Muscle layer of colon (tissue), 2 donors: ENCODE data around the gene JAZF1.

Experiments used
- H3K27ac ChIP-seq: one replicate; pipeline ENCODE4 v1.7.0; 2013; ENCODE audit warnings: low read depth, mild to moderate bottlenecking, low read length, moderate library complexity
- H3K27me3 ChIP-seq, 2 donors: one replicate each; pipeline ENCODE4 v1.7.0; 2013; ENCODE audit warnings: low read length in 2 of 2, mild to moderate bottlenecking in 2 of 2; ENCODE audit not compliant: insufficient read depth in 2 of 2, control insufficient read depth in 1 of 2
- H3K36me3 ChIP-seq: one replicate; pipeline ENCODE4 v1.7.0; 2013; ENCODE audit warnings: mild to moderate bottlenecking, low read length; ENCODE audit not compliant: insufficient read depth
- H3K4me1 ChIP-seq: one replicate; pipeline ENCODE4 v1.7.0; 2013; ENCODE audit warnings: mild to moderate bottlenecking, low read length; ENCODE audit not compliant: insufficient read depth
- H3K4me3 ChIP-seq, 2 donors: one replicate each; pipeline ENCODE4 v1.7.0; 2013; ENCODE audit warnings: low read length in 2 of 2, low read depth in 1 of 2, mild to moderate bottlenecking in 1 of 2, moderate library complexity in 1 of 2
- H3K9ac ChIP-seq: one replicate; pipeline ENCODE4 v1.7.0; 2013; ENCODE audit warnings: low read length
- H3K9me3 ChIP-seq: one replicate; pipeline ENCODE4 v1.7.0; 2013; ENCODE audit warnings: mild to moderate bottlenecking, low read length
- donor health status: abdominal sarcoma.
- donor health status: Adenocarcinoma of cecum.

The JAZF1 gene

DNA sequence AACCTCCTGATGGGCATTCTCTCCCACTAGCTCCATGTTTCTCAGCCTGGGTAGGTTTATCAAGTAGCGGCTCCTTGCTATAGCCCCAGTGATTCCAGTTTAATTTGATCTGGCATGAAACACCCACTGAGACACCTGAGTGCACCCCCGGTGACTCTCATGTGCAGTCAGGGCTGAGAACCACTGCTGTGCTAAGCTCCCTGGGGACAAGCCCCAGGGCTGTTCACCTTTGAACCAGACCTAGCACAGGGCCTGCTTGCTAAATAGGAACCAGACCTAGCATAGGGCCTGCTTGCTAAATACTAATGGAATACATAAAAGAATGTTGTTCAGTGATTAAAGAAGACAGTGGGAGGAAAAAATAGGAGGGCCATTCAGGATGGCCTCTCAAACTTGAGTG, 167.6 kb downstream of the JAZF1 start:
- Histone ChIP-seq H3K27me3 (no peaks in the 10 kb centered on the region), H3K4me3 (no peak overlapping the region), H3K4me1 (peaks cover 58% of the 10 kb centered on the region), H3K27ac (peak overlapping the region; percentile 54), H3K9me3 (no peaks in the 10 kb centered on the region), H3K9ac (no peak overlapping the region), H3K36me3 (no peaks in the 10 kb centered on the region)

DNA sequence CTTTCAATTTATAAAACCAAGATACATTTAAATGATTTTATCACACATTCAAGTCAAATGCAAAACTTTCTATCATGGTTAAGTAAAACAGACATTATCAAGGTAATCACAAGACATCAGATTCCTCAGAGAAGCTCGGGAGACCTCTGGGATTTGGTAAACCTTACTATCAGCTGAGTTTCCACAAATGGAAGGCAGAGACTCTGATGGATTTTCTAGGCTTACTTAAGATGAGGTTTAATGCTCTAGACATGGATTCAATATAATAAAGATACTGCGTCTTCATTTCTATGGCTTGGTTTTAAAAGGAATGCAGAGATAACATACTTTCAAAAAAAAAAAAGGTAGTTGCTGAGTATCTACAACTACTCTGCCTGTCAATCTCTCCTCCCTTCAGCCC, 171.7 kb downstream of the JAZF1 start:
- H3K36me3 ChIP-seq, result no peaks in the 10 kb centered on the region
- no peak overlapping the region for H3K4me3 ChIP-seq
- H3K27ac ChIP-seq, result no peak overlapping the region
- H3K27me3 ChIP-seq, result no peaks in the 10 kb centered on the region
- no peak overlapping the region for H3K9ac ChIP-seq
- no peaks in the 10 kb centered on the region for H3K9me3 ChIP-seq
- H3K4me1 ChIP-seq, result peaks cover 53% of the 10 kb centered on the region

DNA sequence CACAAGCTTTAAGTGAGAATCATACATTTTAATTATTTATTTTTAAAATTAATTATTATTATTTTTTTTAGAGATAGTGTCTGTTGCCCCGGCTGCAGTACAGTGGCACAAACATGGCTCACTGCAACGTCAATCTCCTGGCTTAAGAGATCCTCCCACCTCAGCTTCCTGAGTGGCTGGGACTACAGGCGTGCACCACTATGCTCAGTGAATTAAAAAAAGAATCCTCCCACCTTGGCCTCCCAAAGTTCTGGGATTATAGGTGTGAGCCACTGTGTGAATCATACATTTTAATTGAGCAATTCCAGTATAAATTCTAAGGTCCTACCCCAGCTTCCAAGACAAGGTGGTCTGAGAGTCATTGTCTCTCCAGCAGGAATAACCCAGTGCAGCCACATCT, 172.4 kb downstream of the JAZF1 start:
- H3K9ac ChIP-seq, result no peak overlapping the region
- H3K36me3 ChIP-seq, result no peaks in the 10 kb centered on the region
- no peak overlapping the region for H3K4me3 ChIP-seq
- no peaks in the 10 kb centered on the region for H3K9me3 ChIP-seq
- peaks cover 49% of the 10 kb centered on the region for H3K4me1 ChIP-seq
- no peak overlapping the region for H3K27ac ChIP-seq
- no peaks in the 10 kb centered on the region for H3K27me3 ChIP-seq

DNA sequence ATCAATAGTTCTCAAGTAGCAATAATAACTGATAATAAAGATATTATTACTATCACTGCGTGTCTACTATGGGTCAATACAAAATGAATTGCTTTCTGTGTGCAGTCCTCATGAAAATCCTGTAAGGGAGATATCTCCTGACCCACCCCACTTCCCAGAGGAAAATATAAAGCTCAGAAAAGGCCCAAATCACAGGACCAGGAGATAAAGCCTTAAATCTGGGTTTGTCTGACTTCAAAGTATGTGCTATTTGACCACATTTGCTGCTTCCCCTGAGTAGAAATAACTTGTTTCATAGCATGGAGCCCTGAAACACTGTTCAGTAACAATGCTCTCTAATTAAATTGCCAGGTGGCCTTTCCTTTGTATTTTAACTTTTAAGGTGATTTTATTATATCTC, 174.1 kb downstream of the JAZF1 start:
- no peak overlapping the region for H3K9ac ChIP-seq
- H3K9me3 ChIP-seq, result no peaks in the 10 kb centered on the region
- H3K27ac ChIP-seq, result no peak overlapping the region
- peaks cover 48% of the 10 kb centered on the region for H3K4me1 ChIP-seq
- no peaks in the 10 kb centered on the region for H3K27me3 ChIP-seq
- H3K4me3 ChIP-seq, result no peak overlapping the region
- no peaks in the 10 kb centered on the region for H3K36me3 ChIP-seq

DNA sequence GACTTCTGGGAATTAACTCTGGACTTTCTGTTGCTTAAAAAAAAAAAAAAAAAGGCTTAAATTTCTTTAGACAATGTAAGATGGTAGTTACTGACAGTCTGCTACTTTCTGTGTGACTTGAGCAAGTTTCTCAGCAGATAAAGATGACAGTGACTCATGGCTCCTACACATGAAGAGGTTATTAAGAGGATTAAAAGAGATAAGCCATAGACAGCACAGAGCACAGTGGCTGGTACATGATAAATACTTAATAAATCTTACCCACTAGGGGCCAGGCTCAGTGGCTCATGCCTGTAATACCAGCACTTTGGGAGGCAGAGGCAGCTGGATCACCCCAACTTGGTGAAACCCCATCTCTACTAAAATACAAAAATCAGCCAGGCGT, 174.8 kb downstream of the JAZF1 start:
- Histone ChIP-seq H3K9me3 (no peaks in the 10 kb centered on the region), H3K4me3 (no peak overlapping the region), H3K27ac (peak overlapping the region; percentile 49), H3K4me1 (peaks cover 47% of the 10 kb centered on the region), H3K9ac (no peak overlapping the region), H3K36me3 (no peaks in the 10 kb centered on the region), H3K27me3 (no peaks in the 10 kb centered on the region)

DNA sequence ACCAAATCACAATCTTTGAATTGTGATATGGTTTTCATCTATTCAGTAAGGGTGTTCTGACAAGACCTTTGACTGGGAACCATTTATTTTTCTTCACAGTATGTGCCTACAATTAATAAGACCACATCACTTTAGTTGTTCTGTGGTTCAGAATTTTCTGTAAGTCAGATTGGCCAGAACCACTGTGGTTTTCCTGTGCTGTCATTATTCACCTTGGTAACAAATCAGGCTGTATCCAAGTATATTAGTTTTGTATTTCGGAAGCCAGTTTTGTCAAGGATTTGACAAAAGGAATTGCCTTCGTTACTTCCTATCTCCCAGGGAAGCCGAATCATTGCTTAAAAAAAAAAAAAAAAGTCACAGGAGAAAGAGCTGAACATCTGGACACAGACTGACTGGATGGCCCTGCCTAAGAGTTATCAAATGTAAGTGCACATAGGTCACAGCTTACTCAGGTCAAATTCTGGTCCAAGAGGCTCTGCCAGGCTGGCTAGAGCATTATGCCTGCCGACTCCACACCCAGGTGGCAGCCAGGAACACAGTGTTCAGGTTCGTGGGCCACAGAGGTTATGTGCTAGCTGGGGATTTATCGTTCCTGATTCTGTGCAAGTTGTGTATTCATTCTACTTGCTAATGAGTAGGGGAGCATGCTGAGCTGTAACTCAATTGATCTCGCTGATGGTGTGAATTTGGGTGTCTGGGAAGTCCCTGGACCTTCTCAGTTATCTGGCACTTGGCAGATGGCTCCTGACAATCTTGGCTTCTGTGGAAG, 175.3 kb downstream of the JAZF1 start:
- H3K4me3 ChIP-seq, result no peak overlapping the region
- H3K36me3 ChIP-seq, result no peaks in the 10 kb centered on the region
- peak overlapping the region; percentile 49 for H3K27ac ChIP-seq

DNA sequence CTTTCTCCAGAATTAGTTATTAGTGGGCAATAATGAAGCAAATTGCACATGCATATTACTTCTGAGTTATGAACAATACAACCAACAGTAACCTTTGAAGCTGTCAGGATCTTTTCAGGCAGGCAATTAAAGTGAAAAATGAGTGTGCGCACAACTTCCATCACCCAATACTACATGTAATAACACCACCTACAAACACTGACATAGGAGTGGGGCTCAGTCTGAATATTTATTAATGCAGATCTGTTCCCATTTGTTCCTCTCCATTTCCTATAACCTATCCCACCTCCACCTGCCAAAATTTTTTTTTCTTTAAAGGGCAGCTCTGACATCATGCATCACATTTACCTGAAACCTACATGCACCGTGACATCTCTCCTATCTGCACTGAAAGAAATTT, 177.2 kb downstream of the JAZF1 start:
- no peaks in the 10 kb centered on the region for H3K36me3 ChIP-seq
- no peaks in the 10 kb centered on the region for H3K27me3 ChIP-seq
- H3K9me3 ChIP-seq, result no peaks in the 10 kb centered on the region
- no peak overlapping the region for H3K9ac ChIP-seq
- peaks cover 49% of the 10 kb centered on the region for H3K4me1 ChIP-seq
- no peak overlapping the region for H3K4me3 ChIP-seq
- no peak overlapping the region for H3K27ac ChIP-seq

More for the DNA sequence above, 175.3 kb downstream of the JAZF1 start:
- Histone ChIP-seq H3K9me3 (no peaks in the 10 kb centered on the region), H3K4me1 (peaks cover 47% of the 10 kb centered on the region), H3K27me3 (no peaks in the 10 kb centered on the region), H3K9ac (no peak overlapping the region)

DNA sequence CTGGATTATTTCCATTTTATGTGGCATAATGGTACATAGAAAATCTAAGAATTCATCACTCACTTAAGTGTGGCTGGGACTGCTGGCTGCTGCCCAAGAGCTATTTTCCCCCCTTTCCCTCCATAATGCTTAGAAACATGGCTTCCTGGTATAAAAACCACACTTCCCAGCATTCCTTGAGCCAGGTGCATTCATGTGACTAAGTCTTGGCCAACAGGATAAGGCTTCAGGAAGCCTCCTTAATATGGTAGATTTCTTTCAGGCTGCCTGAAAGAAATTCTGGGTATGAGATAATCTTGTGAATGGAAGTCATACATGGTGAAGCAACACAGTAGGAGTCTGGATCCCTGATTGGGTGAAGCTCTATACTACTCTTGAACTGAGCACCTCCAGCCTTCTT, 178.0 kb downstream of the JAZF1 start:
- Histone ChIP-seq H3K27me3 (no peaks in the 10 kb centered on the region), H3K27ac (no peak overlapping the region), H3K4me1 (peaks cover 54% of the 10 kb centered on the region)

DNA sequence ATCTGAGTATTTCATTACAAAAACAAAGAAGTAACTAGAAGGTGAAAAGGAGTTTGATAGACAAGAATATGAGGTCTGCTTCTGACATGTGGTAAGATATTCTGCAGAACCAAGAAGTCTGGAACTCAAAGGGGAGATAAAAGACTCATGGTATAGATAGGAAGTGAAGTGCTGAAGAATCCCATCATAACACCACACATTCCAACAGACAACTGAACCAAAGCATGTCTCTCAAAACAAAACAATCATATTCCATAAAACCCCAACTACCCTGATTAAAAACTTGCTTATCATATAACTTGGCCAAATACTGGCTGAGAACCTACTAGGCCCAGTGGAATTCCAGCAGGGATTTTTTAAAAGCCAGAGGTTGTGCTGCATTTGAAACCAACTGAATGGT, 178.7 kb downstream of the JAZF1 start:
- H3K27me3 ChIP-seq, result no peaks in the 10 kb centered on the region
- H3K27ac ChIP-seq, result no peak overlapping the region
- H3K9ac ChIP-seq, result no peak overlapping the region
- peaks cover 61% of the 10 kb centered on the region for H3K4me1 ChIP-seq
- H3K9me3 ChIP-seq, result no peaks in the 10 kb centered on the region
- H3K4me3 ChIP-seq, result no peak overlapping the region
- H3K36me3 ChIP-seq, result no peaks in the 10 kb centered on the region

More for the DNA sequence above, 178.0 kb downstream of the JAZF1 start:
- no peaks in the 10 kb centered on the region for H3K36me3 ChIP-seq
- H3K4me3 ChIP-seq, result no peak overlapping the region
- no peak overlapping the region for H3K9ac ChIP-seq
- H3K9me3 ChIP-seq, result no peaks in the 10 kb centered on the region

DNA sequence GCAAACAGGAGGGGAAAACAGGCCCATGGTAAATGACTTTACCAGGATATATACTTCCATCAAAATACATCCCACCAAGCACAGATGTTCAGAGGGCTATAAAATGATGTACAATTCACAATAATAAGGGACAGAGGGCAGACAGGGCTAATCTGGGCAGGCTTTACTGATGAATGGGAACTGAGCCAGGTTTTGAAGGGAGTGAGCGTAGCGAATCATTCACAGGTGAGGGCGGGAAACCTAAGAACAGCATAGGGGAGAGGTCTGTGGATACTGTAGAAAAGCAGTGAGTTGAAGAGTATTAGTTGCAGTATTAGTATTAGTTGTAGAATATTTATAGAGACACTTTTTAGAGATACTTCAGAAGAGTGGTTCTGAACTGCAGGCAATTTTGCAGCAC, 180.8 kb downstream of the JAZF1 start:
- H3K27me3 ChIP-seq, result no peaks in the 10 kb centered on the region
- no peaks in the 10 kb centered on the region for H3K36me3 ChIP-seq
- no peaks in the 10 kb centered on the region for H3K9me3 ChIP-seq
- H3K4me3 ChIP-seq, result no peak overlapping the region
- H3K9ac ChIP-seq, result no peak overlapping the region
- H3K27ac ChIP-seq, result no peak overlapping the region
- peaks cover 62% of the 10 kb centered on the region for H3K4me1 ChIP-seq

DNA sequence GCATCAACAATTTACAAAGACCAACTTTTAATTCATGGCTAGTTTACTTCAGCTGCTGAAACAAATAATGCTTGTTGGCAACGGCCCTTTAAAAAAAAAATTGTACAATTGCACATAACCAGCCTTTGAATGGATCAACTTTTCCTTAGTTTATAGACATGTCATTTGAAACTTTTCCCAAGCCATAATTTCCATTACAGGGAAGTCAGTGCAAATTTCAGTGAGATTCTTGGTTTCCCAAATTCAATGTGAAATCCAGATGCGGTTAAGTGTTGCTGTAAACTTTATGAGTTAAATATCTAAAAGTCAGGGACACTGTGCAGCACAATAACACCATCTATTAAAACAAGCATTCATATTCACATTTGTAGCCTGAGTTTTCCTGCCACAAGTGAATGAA, 182.2 kb downstream of the JAZF1 start:
- H3K9me3 ChIP-seq, result no peaks in the 10 kb centered on the region
- peaks cover 68% of the 10 kb centered on the region for H3K4me1 ChIP-seq
- H3K9ac ChIP-seq, result no peak overlapping the region
- H3K27me3 ChIP-seq, result no peaks in the 10 kb centered on the region
- no peak overlapping the region for H3K4me3 ChIP-seq
- no peaks in the 10 kb centered on the region for H3K36me3 ChIP-seq
- H3K27ac ChIP-seq, result no peak overlapping the region

DNA sequence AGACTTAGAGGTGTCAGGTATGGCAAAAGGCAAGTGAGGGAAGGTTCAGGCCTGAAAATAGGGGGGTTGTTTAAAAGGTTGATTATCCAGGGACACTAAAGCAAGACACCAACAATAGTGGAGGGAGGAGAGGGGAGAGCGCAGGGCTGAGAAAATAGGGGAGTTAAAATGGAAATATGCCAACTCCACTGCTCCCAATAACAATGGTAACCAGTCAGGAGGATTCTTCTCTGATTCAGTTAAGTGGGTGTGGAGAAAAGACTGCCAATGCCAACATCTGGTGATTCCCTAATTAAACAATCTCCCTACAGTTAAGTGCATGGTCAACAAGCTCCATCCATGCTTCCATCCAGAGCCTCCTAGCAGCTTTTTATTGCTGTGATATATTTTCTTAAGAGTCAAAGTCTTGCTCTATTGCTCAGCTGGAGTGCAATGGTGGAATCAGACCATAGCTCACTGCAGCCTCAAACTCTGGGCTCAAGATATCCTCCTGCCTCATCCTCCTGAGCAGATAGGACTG, 183.3 kb downstream of the JAZF1 start:
- H3K9ac ChIP-seq, result no peak overlapping the region
- peaks cover 73% of the 10 kb centered on the region for H3K4me1 ChIP-seq
- no peak overlapping the region for H3K4me3 ChIP-seq
- H3K27me3 ChIP-seq, result no peaks in the 10 kb centered on the region
- no peak overlapping the region for H3K27ac ChIP-seq
- H3K36me3 ChIP-seq, result no peaks in the 10 kb centered on the region
- no peaks in the 10 kb centered on the region for H3K9me3 ChIP-seq
